Measurements from ENCODE around the gene SLAMF6. TPM values are rescaled to one million over a fixed set of nuclear protein-coding genes. Genes with fewer than 3 reads are reported as not detected.
"Not testable (repeated sequence)": the region's sequence is repeated elsewhere in the genome, so short reads cannot be mapped to it uniquely, and the experiment has no call there.

Gene SLAMF6
- total RNA-seq, 2 donors from 2014 or later = 0.62 to 1.2 TPM

- DNase-seq (ENCODE audit: low spot score) = no peak
- intact Hi-C loops (cut with DNase I) = no loop called here
Observed at GRCh38 chr1:160520999-160521398, 2.1 kb downstream of the SLAMF6 start.

GRCh38 chr1:160520582-160520981 is 2.5 kb downstream of the SLAMF6 start:
- intact Hi-C loops (cut with DNase I) = no loop called here

GRCh38 chr1:160519642-160520435 is 3.2 kb downstream of the SLAMF6 start:
- intact Hi-C loops (cut with DNase I) = no loop called here
- no peak for DNase-seq (ENCODE audit: low spot score)

More at GRCh38 chr1:160520582-160520981, 2.5 kb downstream of the SLAMF6 start:
- DNase-seq (ENCODE audit: low spot score) = no peak

GRCh38 chr1:160517519-160517918 is 5.5 kb downstream of the SLAMF6 start:
- intact Hi-C loops (cut with DNase I) = not testable (repeated sequence)

GRCh38 chr1:160515908-160516307 is 7.1 kb downstream of the SLAMF6 start:
- intact Hi-C loops (cut with DNase I); DNase-seq (ENCODE audit: low spot score): not testable (repeated sequence)

More at GRCh38 chr1:160517519-160517918, 5.5 kb downstream of the SLAMF6 start:
- not testable (repeated sequence) for DNase-seq (ENCODE audit: low spot score)

- intact Hi-C loops (cut with DNase I) = no loop called here
- DNase-seq (ENCODE audit: low spot score) = no peak
Observed at GRCh38 chr1:160504651-160505050, 18.4 kb downstream of the SLAMF6 start.

GRCh38 chr1:160503087-160503486 is 20.0 kb downstream of the SLAMF6 start:
- intact Hi-C loops (cut with DNase I) = no loop called here
- DNase-seq (ENCODE audit: low spot score) = no peak

GRCh38 chr1:160500321-160500990 is 22.6 kb downstream of the SLAMF6 start:
- DNase-seq (ENCODE audit: low spot score) = no peak
- intact Hi-C loops (cut with DNase I) = no loop called here

GRCh38 chr1:160499631-160500030 is 23.4 kb downstream of the SLAMF6 start:
- intact Hi-C loops (cut with DNase I) = no loop called here
- DNase-seq (ENCODE audit: low spot score) = no peak

- DNase-seq (ENCODE audit: low spot score); intact Hi-C loops (cut with DNase I): not testable (repeated sequence)
Observed at GRCh38 chr1:160498301-160499065, 24.6 kb downstream of the SLAMF6 start.

GRCh38 chr1:160496334-160496733 is 26.7 kb downstream of the SLAMF6 start:
- DNase-seq (ENCODE audit: low spot score) = no peak
- intact Hi-C loops (cut with DNase I) = no loop called here

- intact Hi-C loops (cut with DNase I) = no loop called here
- no peak for DNase-seq (ENCODE audit: low spot score)
Observed at GRCh38 chr1:160494620-160495019, 28.4 kb downstream of the SLAMF6 start.

GRCh38 chr1:160492617-160493016 is 30.4 kb downstream of the SLAMF6 start:
- DNase-seq (ENCODE audit: low spot score) = no peak

GRCh38 chr1:160491981-160492380 is 31.1 kb downstream of the SLAMF6 start:
- intact Hi-C loops (cut with DNase I) = no loop called here
- DNase-seq (ENCODE audit: low spot score) = no peak

More at GRCh38 chr1:160492617-160493016, 30.4 kb downstream of the SLAMF6 start:
- intact Hi-C loops (cut with DNase I) = no loop called here

GRCh38 chr1:160491017-160491416 is 32.0 kb downstream of the SLAMF6 start:
- no peak for DNase-seq (ENCODE audit: low spot score)
- intact Hi-C loops (cut with DNase I) = no loop called here

GRCh38 chr1:160489513-160490261 is 33.4 kb downstream of the SLAMF6 start:
- intact Hi-C loops (cut with DNase I) = no loop called here

GRCh38 chr1:160488347-160489058 is 34.6 kb downstream of the SLAMF6 start:
- intact Hi-C loops (cut with DNase I) = no loop called here
- no peak for DNase-seq (ENCODE audit: low spot score)

More at GRCh38 chr1:160489513-160490261, 33.4 kb downstream of the SLAMF6 start:
- DNase-seq (ENCODE audit: low spot score) = no peak

- DNase-seq (ENCODE audit: low spot score) = no peak
- intact Hi-C loops (cut with DNase I) = no loop called here
Observed at GRCh38 chr1:160486453-160486852, 36.6 kb downstream of the SLAMF6 start.

All from posterior vena cava (tissue), 2 donors.